ENCODE data around the gene ATP6V0E2.

DNA sequence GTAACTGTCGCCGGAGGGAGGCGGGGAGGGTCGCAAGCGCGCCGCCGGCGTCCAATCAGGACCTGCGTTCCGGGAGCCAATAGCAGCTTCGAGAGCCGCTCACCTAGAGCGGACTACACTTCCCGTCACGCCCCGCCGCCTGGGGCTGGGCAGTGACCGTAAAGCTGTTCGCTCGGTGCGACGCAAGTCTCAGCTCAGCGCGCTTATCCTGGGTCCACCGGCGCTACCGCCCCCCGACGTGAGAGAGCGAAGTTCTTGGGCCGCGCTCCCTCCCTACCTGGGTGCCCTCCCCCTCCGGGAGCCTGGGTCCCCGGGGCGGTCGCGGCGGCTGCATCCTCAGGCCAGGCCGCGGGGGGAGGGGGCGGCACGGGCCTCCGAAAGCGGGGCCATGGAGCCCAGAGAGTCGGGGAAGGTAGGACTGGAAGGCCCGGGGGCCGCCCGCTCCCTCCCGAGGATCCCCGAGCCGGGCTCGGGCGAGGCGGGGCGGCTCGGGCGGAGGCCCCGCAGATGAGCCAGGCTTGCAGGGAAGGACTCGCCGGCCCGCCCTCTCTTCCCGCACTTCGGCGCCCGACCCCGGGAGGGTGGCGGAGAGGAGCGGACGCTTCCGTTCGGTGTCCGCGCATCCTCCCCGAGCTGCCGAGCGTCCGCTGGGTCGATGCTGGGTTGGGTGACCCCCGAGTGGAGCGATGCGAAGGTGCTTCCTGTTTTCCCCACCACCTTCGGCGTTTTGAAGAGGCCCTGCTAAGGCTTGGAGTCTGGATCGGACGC lies 35.4 kb upstream of the ATP6V0E2 start, which contains the start of gene ZNF862:
- TF ChIP-seq, protein P1, sequence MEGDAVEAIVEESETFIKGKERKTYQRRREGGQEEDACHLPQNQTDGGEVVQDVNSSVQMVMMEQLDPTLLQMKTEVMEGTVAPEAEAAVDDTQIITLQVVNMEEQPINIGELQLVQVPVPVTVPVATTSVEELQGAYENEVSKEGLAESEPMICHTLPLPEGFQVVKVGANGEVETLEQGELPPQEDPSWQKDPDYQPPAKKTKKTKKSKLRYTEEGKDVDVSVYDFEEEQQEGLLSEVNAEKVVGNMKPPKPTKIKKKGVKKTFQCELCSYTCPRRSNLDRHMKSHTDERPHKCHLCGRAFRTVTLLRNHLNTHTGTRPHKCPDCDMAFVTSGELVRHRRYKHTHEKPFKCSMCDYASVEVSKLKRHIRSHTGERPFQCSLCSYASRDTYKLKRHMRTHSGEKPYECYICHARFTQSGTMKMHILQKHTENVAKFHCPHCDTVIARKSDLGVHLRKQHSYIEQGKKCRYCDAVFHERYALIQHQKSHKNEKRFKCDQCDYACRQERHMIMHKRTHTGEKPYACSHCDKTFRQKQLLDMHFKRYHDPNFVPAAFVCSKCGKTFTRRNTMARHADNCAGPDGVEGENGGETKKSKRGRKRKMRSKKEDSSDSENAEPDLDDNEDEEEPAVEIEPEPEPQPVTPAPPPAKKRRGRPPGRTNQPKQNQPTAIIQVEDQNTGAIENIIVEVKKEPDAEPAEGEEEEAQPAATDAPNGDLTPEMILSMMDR (IDR thresholded peaks at IDR 0.05) = no peak
- peak; percentile 92 to 98 for TF ChIP-seq POLR2AphosphoS5 (IDR thresholded peaks at IDR 0.05)
- no peak for TF ChIP-seq EP300 (IDR thresholded peaks at IDR 0.05)
